Activated T-helper 1 cell treated with Interleukin-2 at 50 U/mL for 16 hours (primary cell): ENCODE measurements around the gene MYO15B.

Source experiments
- DNase-seq: peaks from one replicate; pipeline ENCODE4 v3.0.0-alpha.2; 2020; ENCODE audit warnings: low read depth

MYO15B gene

GRCh38 chr17:75602644-75603043 lies 15.0 kb downstream of the MYO15B start:
- no peak for DNase-seq

DNA sequence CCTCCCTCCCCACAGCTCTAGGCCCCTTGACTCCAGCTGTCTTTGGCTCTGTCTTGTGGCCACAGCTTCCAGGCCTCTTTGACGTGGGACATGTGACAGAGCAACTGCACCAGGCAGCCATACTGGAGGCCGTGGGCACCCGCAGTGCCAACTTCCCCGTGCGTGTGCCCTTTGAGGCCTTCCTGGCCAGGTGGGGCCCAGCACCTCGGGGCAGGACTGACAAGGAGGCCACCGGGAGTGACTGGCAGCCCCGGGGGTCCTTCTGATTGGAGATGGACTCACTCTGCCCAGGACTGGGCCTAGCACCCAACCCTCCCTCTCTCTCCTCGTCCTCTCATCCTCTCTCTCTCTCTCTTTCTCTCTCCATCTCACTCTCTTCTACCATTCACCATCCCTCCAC lies 15.5 kb downstream of the MYO15B start:
- DNase-seq, result no peak

- no peak for DNase-seq
Measured at GRCh38 chr17:75604034-75604695, 16.6 kb downstream of the MYO15B start.

DNA sequence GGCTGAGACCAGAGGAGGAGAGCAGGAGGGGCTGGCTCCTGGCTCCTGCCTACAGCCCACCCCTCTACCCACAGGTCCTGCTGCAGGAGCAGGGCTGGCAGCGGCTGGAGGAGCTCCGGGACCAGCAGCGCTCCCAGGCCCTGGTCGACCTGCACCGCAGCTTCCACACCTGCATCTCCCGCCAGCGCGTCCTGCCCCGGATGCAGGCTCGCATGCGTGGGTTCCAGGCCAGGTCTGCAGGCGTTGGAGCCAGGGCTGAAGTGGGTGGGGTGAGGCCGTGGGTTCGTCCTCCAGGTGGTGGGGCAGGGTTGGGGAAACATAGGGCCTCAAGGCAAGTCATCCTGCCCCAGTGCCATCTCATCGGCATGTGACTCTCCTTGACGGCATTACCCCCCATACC lies 18.2 kb downstream of the MYO15B start:
- DNase-seq, result no peak

- no peak for DNase-seq
Measured at GRCh38 chr17:75607086-75607485, 19.5 kb downstream of the MYO15B start.

DNA sequence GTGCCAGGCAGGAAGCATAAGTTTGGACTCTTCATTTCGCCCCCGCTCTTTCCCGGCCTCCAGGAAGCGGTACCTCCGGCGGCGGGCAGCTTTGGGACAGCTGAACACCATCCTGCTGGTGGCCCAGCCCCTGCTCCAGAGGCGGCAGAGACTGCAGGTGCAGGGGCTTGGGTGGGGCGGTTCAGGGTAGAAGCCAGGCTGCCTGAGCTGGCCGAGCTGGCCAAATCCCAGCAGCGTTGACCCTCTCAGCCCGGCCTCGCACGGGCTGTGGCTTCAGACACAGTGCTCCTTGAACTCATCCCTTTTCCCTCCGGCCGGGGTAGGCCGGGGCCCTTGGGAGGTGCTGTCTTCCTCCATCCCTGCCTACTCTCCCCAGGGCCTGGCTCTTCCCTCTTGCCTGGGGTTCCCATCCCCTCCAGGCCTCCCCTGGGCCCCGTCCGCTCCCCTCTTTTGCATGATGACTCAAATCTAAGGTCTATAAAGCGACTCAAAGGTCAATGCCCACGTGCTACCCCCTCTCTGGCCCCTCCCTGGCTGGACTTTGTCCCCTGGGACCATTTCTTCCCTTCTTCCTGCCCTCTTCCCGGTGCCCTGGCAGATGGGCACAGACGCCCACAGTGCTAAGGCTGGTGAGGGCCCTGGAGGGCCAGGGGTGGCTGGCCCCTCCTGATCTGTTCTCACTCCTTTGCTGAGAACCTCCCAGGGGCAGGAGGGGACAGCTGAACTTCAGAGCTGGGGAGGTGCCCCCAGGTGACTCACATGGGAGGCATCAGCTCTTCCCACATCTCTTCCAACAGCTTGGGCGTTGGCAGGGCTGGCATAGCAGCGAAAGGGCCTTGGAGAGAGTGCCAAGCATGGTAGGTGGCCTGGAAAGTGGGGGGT lies 22.7 kb downstream of the MYO15B start:
- no peak for DNase-seq

- no peak for DNase-seq
Measured at GRCh38 chr17:75611851-75612429, 24.3 kb downstream of the MYO15B start.

GRCh38 chr17:75612906-75613626 lies 25.5 kb downstream of the MYO15B start:
- DNase-seq, result no peak

- no peak for DNase-seq
Measured at GRCh38 chr17:75614006-75614405, 26.4 kb downstream of the MYO15B start.

DNA sequence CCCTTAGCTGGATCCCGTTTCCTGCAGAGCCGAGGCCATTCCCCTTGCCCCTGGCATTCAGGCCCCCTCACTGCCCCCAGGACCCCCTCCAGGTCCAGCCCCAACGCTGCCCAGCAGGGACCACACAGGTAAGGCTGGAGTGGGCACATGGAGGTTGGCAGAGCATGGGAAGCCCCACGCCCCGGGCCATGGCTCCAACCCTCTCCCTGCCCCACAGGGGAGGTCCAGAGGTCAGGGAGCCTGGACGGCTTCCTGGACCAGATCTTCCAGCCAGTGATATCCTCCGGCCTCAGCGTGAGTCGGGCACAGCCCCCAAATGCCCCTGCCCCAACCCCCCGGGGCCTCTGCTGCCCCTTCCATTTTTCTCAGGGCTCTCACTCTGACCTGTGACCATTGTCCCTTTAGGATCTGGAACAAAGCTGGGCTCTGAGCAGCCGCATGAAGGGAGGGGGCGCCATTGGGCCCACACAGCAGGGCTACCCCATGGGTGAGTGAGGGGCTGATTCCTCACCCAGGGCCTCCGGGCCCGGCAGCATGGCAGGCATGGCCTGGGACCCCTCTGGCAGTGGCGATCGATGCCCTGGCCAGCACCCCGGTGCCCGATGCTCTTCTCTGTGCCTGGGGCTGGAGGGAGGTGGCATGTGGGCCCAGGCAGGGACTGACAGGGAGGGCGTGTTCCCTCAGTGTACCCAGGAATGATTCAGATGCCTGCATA lies 27.1 kb downstream of the MYO15B start:
- DNase-seq, result no peak

DNA sequence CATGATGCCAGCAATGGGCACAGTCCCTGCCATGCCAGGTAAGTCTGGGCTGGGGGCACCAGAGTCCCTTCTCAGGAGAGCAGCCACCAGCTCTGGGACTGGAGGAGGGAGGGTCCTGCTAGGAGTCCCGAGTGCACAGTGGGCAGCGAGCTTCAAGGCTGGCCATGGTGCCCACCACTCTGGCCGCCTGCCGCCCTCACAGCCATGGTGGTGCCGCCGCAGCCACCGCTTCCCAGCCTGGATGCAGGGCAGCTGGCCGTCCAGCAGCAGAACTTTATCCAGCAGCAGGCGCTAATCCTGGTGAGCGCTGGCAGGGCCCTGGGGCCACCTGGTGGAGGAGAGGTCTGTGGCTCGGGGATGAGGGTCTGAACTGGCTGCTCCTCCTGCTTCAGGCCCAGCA lies 27.7 kb downstream of the MYO15B start:
- no peak for DNase-seq

DNA sequence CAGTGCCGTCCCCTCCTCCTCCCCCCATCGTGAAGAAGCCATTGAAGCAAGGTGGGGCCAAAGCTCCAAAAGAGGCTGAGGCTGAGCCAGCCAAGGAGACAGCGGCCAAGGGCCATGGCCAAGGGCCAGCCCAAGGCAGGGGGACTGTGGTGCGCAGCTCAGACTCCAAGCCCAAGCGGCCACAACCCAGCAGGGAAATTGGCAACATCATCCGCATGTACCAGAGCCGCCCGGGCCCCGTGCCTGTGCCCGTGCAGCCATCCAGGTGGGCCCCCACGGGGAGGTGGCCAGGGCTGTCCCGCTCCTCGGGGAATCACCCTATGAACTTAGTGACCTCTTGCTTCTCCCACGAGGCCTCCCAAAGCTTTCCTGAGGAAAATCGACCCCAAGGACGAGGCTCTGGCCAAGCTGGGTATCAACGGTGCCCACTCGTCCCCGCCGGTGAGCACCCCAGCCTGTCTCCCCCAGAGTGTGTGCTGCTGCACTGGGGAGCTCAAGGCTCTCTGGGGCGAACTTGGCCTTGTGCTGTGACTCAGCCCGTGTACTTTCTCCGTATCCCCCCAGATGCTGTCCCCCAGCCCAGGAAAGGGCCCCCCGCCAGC lies 29.0 kb downstream of the MYO15B start:
- no peak for DNase-seq

- DNase-seq, result no peak
Measured at GRCh38 chr17:75617218-75617617, 29.6 kb downstream of the MYO15B start.

GRCh38 chr17:75617675-75618074 lies 30.1 kb downstream of the MYO15B start:
- no peak for DNase-seq

DNA sequence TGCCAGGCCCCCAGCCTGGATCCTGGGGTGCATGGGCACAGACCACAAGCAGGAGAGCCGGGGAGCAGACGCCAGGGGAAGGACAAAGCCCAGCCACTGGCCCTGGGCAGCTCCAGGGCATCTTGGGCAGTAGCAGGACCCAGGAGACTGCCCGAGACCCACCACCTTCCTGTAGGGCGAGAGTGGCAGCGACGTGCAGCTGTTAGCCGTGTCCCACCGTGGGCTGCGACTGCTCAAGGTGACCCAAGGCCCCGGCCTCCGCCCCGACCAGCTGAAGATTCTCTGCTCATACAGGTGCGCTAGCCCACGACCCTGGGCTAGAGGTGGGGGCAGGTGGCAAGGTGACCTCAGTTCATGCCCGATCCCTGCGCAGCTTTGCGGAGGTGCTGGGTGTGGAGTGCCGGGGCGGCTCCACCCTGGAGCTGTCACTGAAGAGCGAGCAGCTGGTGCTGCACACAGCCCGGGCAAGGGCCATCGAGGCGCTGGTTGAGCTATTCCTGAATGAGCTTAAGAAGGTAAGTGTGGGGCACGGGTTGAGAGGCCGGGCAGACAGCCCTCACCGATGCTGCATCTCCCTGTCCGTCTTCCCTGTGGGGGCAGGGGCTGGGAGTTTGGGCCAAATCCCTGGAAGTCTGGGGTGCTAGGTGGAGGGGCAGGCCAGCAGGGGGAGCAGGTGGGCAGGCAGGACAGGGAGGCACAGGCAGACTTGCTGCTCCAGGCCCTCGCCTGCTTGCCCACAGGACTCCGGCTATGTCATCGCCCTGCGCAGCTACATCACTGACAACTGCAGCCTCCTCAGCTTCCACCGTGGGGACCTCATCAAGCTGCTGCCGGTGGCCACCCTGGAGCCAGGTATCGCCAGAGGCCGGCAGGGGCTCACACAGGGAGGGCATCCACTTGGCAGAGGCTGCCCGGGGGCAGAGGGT lies 32.2 kb downstream of the MYO15B start:
- DNase-seq, result no peak

GRCh38 chr17:75621489-75621888 lies 33.9 kb downstream of the MYO15B start:
- DNase-seq, result no peak

DNA sequence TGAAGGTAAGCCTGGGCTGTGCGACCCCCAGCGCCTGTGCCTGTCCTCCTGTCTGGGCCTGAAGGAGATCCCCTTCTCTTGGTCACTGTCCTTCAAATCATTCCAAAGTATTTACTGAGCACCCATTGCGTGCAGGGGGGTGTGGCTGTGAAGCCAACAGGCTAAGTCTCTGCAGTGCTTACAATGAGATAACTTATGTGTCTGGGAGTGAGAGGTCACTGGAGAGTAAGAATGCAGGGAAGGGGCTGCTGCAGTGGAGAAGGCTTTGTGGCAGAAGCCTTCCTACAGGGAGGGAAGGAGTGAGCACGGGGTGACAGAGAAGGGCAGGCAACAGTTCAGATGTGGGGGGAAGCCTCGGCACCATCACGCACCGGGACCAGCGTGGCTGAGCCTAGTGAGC lies 34.5 kb downstream of the MYO15B start:
- DNase-seq, result no peak

DNA sequence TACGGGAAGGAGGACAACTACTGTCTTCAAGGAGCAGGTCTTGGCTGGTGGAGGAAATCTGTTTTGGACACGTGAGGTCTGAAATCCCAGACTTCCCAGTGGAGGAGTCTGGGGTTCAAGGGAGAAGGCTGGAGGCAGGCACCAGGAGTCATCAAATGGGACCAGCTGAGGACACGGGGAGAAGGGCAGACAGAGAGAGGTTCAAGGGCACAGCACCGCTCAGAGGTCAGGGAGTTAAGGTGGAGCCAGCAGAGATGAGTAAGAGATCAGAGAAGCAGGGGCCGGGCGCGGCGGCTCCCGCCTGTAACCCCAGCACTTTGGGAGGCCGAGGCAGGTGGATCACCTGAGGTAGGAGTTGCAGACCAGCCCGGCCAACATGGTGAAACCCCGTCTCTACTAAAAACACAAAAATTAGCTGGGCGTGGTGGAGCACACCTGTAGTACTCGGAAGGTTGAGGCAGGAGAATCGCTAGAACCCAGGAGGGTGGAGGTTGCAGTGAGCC lies 35.2 kb downstream of the MYO15B start:
- no peak for DNase-seq

- no peak for DNase-seq
Measured at GRCh38 chr17:75623386-75623785, 35.8 kb downstream of the MYO15B start.

DNA sequence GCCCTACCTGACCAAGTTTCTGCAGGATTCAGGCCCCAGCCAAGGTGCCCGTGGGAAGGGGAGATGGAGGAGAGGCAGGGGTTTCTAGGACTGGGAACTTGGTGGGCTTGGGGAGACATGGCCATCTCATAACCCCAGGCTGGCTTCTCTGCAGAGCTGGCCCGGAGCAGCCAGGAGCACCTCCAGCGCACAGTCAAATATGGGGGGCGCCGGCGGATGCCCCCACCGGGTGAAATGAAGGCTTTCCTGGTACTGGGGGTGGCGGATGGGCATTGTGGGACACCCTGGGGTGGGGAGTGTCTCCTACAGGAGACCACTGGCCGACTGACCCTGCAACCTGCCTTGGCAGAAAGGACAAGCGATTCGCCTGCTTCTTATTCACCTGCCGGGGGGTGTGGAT lies 36.4 kb downstream of the MYO15B start:
- DNase-seq, result no peak
